Suprapubic skin (tissue), 4 donors: ENCODE results near the gene HCRTR2. TPM values are rescaled to one million over a fixed set of nuclear protein-coding genes. Genes with fewer than 3 reads are reported as not detected.
"Not testable (repeated sequence)": the region's sequence is repeated elsewhere in the genome, so short reads cannot be mapped to it uniquely, and the experiment has no call there.

ENCODE experiments used
- DNase-seq, 2 donors: peaks; one replicate each; pipeline ENCODE4 v3.0.0-alpha.2; 2019; ENCODE audit warnings: low spot score in 2 of 2
- H3K27ac ChIP-seq: fragments of 200-600 bp; sonication (generic); one replicate; pipeline ENCODE4 v1.5.1; 2019
- H3K27me3 ChIP-seq: fragments of 200-600 bp; sonication (generic); one replicate; pipeline ENCODE4 v1.5.1; 2019
- H3K36me3 ChIP-seq: fragments of 200-600 bp; sonication (generic); one replicate; pipeline ENCODE4 v1.5.1; 2019
- H3K4me1 ChIP-seq: fragments of 200-600 bp; sonication (generic); one replicate; pipeline ENCODE4 v1.5.1; 2019
- H3K4me3 ChIP-seq: fragments of 200-600 bp; sonication (generic); one replicate; pipeline ENCODE4 v1.5.1; 2019; ENCODE audit warnings: mild to moderate bottlenecking
- H3K9me3 ChIP-seq: fragments of 200-600 bp; sonication (generic); one replicate; pipeline ENCODE4 v1.5.1; 2019
- CTCF ChIP-seq, 2 donors: fragments of 200-600 bp in 1 of 2; fragments of 450-650 bp in 1 of 2; sonication (generic) in 1 of 2; IDR thresholded peaks; one replicate each; pipeline ENCODE4 v1.5.1; 2016 to 2019; ENCODE audit warnings: antibody characterized with exemption in 2 of 2, mild to moderate bottlenecking in 1 of 2, moderate library complexity in 1 of 2
- EP300 ChIP-seq: sonication (generic); formaldehyde crosslinking; IDR thresholded peaks from one replicate; pipeline ENCODE4 v1.6.1; 2017; ENCODE audit warnings: antibody characterized with exemption
- POLR2A ChIP-seq, 2 donors: fragments of 450-650 bp; IDR thresholded peaks; one replicate each; pipeline ENCODE4 v1.6.1; 2017; ENCODE audit warnings: antibody characterized with exemption in 2 of 2, mild to moderate bottlenecking in 2 of 2, moderate library complexity in 2 of 2
- POLR2AphosphoS5 ChIP-seq, 3 donors: sonication (generic); formaldehyde crosslinking; IDR thresholded peaks; one replicate each; pipeline ENCODE4 v1.6.1; 2017; ENCODE audit warnings: antibody characterized with exemption in 3 of 3
- WGBS: methylation state at CpG from one replicate; pipeline ENCODE4 v1.1.5; 2018; 5-methylcytosine and 5-hydroxymethylcytosine counted together
- total RNA-seq, 4 donors: library from RNA; depleted of rRNA; stranded (reverse); fragments of >200 nt; gene quantifications; one replicate each; pipeline ENCODE4 v1.1.0, GENCODE V29; 2016

The HCRTR2 gene
- total RNA-seq, 4 donors from 2014 or later, result not detected

- no peak for TF ChIP-seq EP300
- TF ChIP-seq POLR2A (IDR thresholded peaks at IDR 0.05), result no peak
- TF ChIP-seq CTCF (IDR thresholded peaks at IDR 0.05), result no peak
- TF ChIP-seq POLR2AphosphoS5 (IDR thresholded peaks at IDR 0.05), result no peak
- Histone ChIP-seq H3K36me3 (no peaks in the 10 kb centered on the region), H3K4me1 (no peaks in the 10 kb centered on the region), H3K4me3 (no peak overlapping the region), H3K9me3 (no peaks in the 10 kb centered on the region), H3K27me3 (no peaks in the 10 kb centered on the region), H3K27ac (no peak overlapping the region)
- no peak for DNase-seq
- 76% methylated on average over 3 of the region's 3 CpGs for WGBS
Measured at GRCh38 chr6:55220961-55221360, 46.6 kb downstream of the HCRTR2 start.

GRCh38 chr6:55227862-55228261 is 53.5 kb downstream of the HCRTR2 start:
- no peak for DNase-seq
- Histone ChIP-seq H3K27ac (no peak overlapping the region), H3K4me3 (no peak overlapping the region), H3K27me3 (no peaks in the 10 kb centered on the region), H3K9me3 (no peaks in the 10 kb centered on the region), H3K4me1 (no peaks in the 10 kb centered on the region), H3K36me3 (no peaks in the 10 kb centered on the region)
- TF ChIP-seq POLR2A (IDR thresholded peaks at IDR 0.05) (no peak), EP300 (no peak), CTCF (IDR thresholded peaks at IDR 0.05) (no peak), POLR2AphosphoS5 (IDR thresholded peaks at IDR 0.05) (no peak)
- WGBS, result 78% methylated on average over 2 of the region's 2 CpGs

- 16% methylated on average over 1 of the region's 1 CpG for WGBS
- H3K36me3 ChIP-seq, result no peaks in the 10 kb centered on the region
- no peak overlapping the region for H3K4me3 ChIP-seq
- DNase-seq, result no peak
- no peak overlapping the region for H3K27ac ChIP-seq
- no peaks in the 10 kb centered on the region for H3K4me1 ChIP-seq
- no peaks in the 10 kb centered on the region for H3K27me3 ChIP-seq
- no peaks in the 10 kb centered on the region for H3K9me3 ChIP-seq
- no peak for TF ChIP-seq CTCF (IDR thresholded peaks at IDR 0.05)
- no peak for TF ChIP-seq POLR2AphosphoS5 (IDR thresholded peaks at IDR 0.05)
- no peak for TF ChIP-seq POLR2A (IDR thresholded peaks at IDR 0.05)
- TF ChIP-seq EP300, result no peak
Measured at GRCh38 chr6:55239099-55239498, 64.8 kb downstream of the HCRTR2 start.

GRCh38 chr6:55240975-55241605 is 66.8 kb downstream of the HCRTR2 start:
- not testable (repeated sequence) for H3K27ac ChIP-seq, H3K36me3 ChIP-seq, H3K9me3 ChIP-seq, H3K4me3 ChIP-seq, H3K27me3 ChIP-seq, DNase-seq, H3K4me1 ChIP-seq
- 54% methylated on average over 6 of the region's 6 CpGs for WGBS
- peak in 1 of 2 donors; percentile 24 for TF ChIP-seq CTCF (IDR thresholded peaks at IDR 0.05)

GRCh38 chr6:55250400-55250799 is 76.1 kb downstream of the HCRTR2 start:
- Histone ChIP-seq H3K4me3 (no peak overlapping the region), H3K4me1 (no peaks in the 10 kb centered on the region), H3K27me3 (no peaks in the 10 kb centered on the region), H3K27ac (no peak overlapping the region), H3K36me3 (no peaks in the 10 kb centered on the region), H3K9me3 (no peaks in the 10 kb centered on the region)
- DNase-seq, result no peak
- 19% methylated on average over 1 of the region's 1 CpG for WGBS
- TF ChIP-seq EP300, result no peak
- TF ChIP-seq POLR2A (IDR thresholded peaks at IDR 0.05), result no peak
- TF ChIP-seq POLR2AphosphoS5 (IDR thresholded peaks at IDR 0.05), result no peak
- no peak for TF ChIP-seq CTCF (IDR thresholded peaks at IDR 0.05)
